H1 (cell line): ENCODE measurements around the gene C1orf56.

Source experiments
- CEBPB ChIP-seq: IDR thresholded peaks from 2 replicates; pipeline ENCODE4 v1.6.1; 2012; ENCODE audit warnings: low read depth, low read length
- EP300 ChIP-seq, 2 experiments: IDR thresholded peaks; 1 replicate in 1 of 2; 2 replicates in 1 of 2; pipeline ENCODE4 v1.6.1; 2011 to 2012; ENCODE audit warnings: low read depth in 2 of 2, low read length in 2 of 2, mild to moderate bottlenecking in 2 of 2, borderline replicate concordance in 1 of 2, inconsistent platforms in 1 of 2, moderate library complexity in 1 of 2
- KDM1A ChIP-seq: fragments of 200-600, 300-600 bp; sonication (generic); IDR thresholded peaks from 2 replicates; pipeline ENCODE4 v1.7.1; 2016; ENCODE audit warnings: mild to moderate bottlenecking, low read length, borderline replicate concordance
- POLR2AphosphoS5 ChIP-seq: IDR thresholded peaks from 2 replicates; pipeline ENCODE4 v1.6.1; 2011; ENCODE audit warnings: low read depth, low read length
- RAD21 ChIP-seq, 2 experiments: IDR thresholded peaks in 1 of 2; conservative IDR thresholded peaks in 1 of 2; 2 replicates each; pipeline ENCODE4 v1.6.1; 2011; ENCODE audit warnings: low read depth in 2 of 2, low read length in 2 of 2, improper control_type of control experiment in 1 of 2, inconsistent platforms in 1 of 2, mild to moderate bottlenecking in 1 of 2, moderate library complexity in 1 of 2
- RFX5 ChIP-seq: IDR thresholded peaks from 2 replicates; pipeline ENCODE4 v1.6.1; 2011; ENCODE audit warnings: low read depth, low read length, improper control_type of control experiment, borderline replicate concordance
- SIN3A ChIP-seq, 2 experiments: IDR thresholded peaks in 1 of 2; conservative IDR thresholded peaks in 1 of 2; 2 replicates each; pipeline ENCODE4 v1.6.1; 2011 to 2012; ENCODE audit warnings: low read length in 2 of 2, improper control_type of control experiment in 1 of 2, low read depth in 1 of 2, mild to moderate bottlenecking in 1 of 2
- TF ChIP-seq, protein P1 (sequence below), 3 experiments: IDR thresholded peaks; 1 replicate in 2 of 3; 2 replicates in 1 of 3; pipeline versions ENCODE4 v1.5.1 to v1.6.1; 2011; ENCODE audit warnings: low read length in 3 of 3, mild to moderate bottlenecking in 3 of 3, inconsistent platforms in 2 of 3, low read depth in 1 of 3, moderate library complexity in 1 of 3; ENCODE audit not compliant: insufficient read depth in 1 of 3; ENCODE audit errors: control extremely low read depth in 1 of 3

DNA sequence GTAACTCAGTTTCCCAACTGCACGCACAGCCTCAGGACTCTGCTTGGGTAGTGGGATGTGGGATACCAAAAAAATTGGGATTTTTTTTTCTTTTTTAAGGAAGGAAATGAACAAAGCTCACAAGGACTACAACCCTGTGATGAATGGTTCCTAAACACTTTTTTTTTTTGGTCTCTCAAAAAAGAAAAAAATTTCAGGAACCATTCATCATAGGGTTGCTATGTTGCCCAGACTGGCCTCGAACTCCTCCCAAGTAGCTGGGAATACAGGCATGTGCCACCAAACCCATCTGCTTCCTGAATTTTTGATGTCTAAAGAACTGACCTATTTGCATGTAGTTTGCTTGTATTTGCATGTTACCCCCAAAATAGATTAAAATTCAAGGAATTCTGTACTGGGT is 47.6 kb upstream of the C1orf56 start:
- TF ChIP-seq EP300 (IDR thresholded peaks at IDR 0.05; ENCODE audit: borderline replicate concordance in 1 of 2, low read depth in 2 of 2, low read length in 2 of 2), result no peak
- no peak for TF ChIP-seq POLR2AphosphoS5
- no peak for TF ChIP-seq CEBPB
- TF ChIP-seq, protein P1, sequence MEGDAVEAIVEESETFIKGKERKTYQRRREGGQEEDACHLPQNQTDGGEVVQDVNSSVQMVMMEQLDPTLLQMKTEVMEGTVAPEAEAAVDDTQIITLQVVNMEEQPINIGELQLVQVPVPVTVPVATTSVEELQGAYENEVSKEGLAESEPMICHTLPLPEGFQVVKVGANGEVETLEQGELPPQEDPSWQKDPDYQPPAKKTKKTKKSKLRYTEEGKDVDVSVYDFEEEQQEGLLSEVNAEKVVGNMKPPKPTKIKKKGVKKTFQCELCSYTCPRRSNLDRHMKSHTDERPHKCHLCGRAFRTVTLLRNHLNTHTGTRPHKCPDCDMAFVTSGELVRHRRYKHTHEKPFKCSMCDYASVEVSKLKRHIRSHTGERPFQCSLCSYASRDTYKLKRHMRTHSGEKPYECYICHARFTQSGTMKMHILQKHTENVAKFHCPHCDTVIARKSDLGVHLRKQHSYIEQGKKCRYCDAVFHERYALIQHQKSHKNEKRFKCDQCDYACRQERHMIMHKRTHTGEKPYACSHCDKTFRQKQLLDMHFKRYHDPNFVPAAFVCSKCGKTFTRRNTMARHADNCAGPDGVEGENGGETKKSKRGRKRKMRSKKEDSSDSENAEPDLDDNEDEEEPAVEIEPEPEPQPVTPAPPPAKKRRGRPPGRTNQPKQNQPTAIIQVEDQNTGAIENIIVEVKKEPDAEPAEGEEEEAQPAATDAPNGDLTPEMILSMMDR (IDR thresholded peaks at IDR 0.05; ENCODE audit: control extremely low read depth in 1 of 3, insufficient read depth in 1 of 3, low read depth in 1 of 3, low read length in 3 of 3), result no peak
- TF ChIP-seq RFX5, result no peak
- no peak for TF ChIP-seq RAD21 (IDR thresholded peaks at IDR 0.05 in 1 of 2, conservative IDR thresholded peaks at IDR 0.05 in 1 of 2; ENCODE audit: low read depth in 2 of 2, low read length in 2 of 2)
- TF ChIP-seq SIN3A (conservative IDR thresholded peaks at IDR 0.05 in 1 of 2, IDR thresholded peaks at IDR 0.05 in 1 of 2; ENCODE audit: low read depth in 1 of 2, low read length in 2 of 2), result no peak
- TF ChIP-seq KDM1A, result no peak
